ENCODE measurements around the gene SGMS2. TPM values are rescaled to one million over a fixed set of nuclear protein-coding genes. Genes with fewer than 3 reads are reported as not detected.
A peak's percentile ranks its signal among the peaks of the same experiment; 100 is the strongest.
"Not testable (repeated sequence)": the region's sequence is repeated elsewhere in the genome, so short reads cannot be mapped to it uniquely, and the experiment has no call there.

Gene SGMS2
- total RNA-seq, 4 donors from 2014 or later = 7.4 to 90.3 (median 35.6) TPM

GRCh38 chr4:107900067-107900466 lies 75.3 kb downstream of the SGMS2 start:
- Histone ChIP-seq H3K27ac (peak overlapping the region; percentile 54), H3K9me3 (no peaks in the 10 kb centered on the region), H3K36me3 (no peaks in the 10 kb centered on the region), H3K27me3 (no peaks in the 10 kb centered on the region), H3K4me1 (peaks cover 0 to 10% of the 10 kb centered on the region in 2 donors), H3K4me3 (no peak overlapping the region)
- no peak for DNase-seq
- intact Hi-C loops (cut with DNase I; ENCODE audit: low total_unique reads) = loop anchor here (5.0 kb wide), 1 partner anchor 138 kb away; no protein-coding TSS in a partner anchor
- TF ChIP-seq POLR2A (IDR thresholded peaks at IDR 0.05) (no peak), CTCF (IDR thresholded peaks at IDR 0.05) (no peak)

- TF ChIP-seq POLR2A (IDR thresholded peaks at IDR 0.05) = no peak
- no peak for TF ChIP-seq CTCF (IDR thresholded peaks at IDR 0.05)
- Histone ChIP-seq H3K4me1 (peaks cover 0 to 10% of the 10 kb centered on the region in 2 donors), H3K27me3 (no peaks in the 10 kb centered on the region), H3K9me3 (no peaks in the 10 kb centered on the region), H3K4me3 (no peak overlapping the region), H3K27ac (peak overlapping the region; percentile 54), H3K36me3 (no peaks in the 10 kb centered on the region)
- no peak for DNase-seq
- intact Hi-C loops (cut with DNase I; ENCODE audit: low total_unique reads) = loop anchor here (5.0 kb wide), 1 partner anchor 138 kb away; no protein-coding TSS in a partner anchor
Observed at GRCh38 chr4:107900508-107900907, 75.8 kb downstream of the SGMS2 start.

- intact Hi-C loops (cut with DNase I; ENCODE audit: low total_unique reads) = loop anchor here (5.0 kb wide), 1 partner anchor 139 kb away; no protein-coding TSS in a partner anchor
- Histone ChIP-seq H3K27me3 (no peaks in the 10 kb centered on the region), H3K36me3 (no peaks in the 10 kb centered on the region), H3K27ac (peak overlapping the region; percentile 54), H3K9me3 (no peaks in the 10 kb centered on the region), H3K4me1 (peaks cover 0 to 10% of the 10 kb centered on the region in 2 donors), H3K4me3 (no peak overlapping the region)
- TF ChIP-seq CTCF (IDR thresholded peaks at IDR 0.05) (no peak), POLR2A (IDR thresholded peaks at IDR 0.05) (no peak)
- DNase-seq = no peak
Observed at GRCh38 chr4:107901213-107901934, 76.6 kb downstream of the SGMS2 start.

- peaks cover 0 to 10% of the 10 kb centered on the region in 2 donors for H3K4me1 ChIP-seq
- no peak overlapping the region for H3K4me3 ChIP-seq
- H3K36me3 ChIP-seq = no peaks in the 10 kb centered on the region
- TF ChIP-seq CTCF (IDR thresholded peaks at IDR 0.05) (no peak), POLR2A (IDR thresholded peaks at IDR 0.05) (no peak)
- H3K27ac ChIP-seq = peak overlapping the region in 1 of 2 donors; percentile 54
- H3K9me3 ChIP-seq = no peaks in the 10 kb centered on the region
- DNase-seq = no peak
- intact Hi-C loops (cut with DNase I; ENCODE audit: low total_unique reads) = loop anchor here (5.0 kb wide), 1 partner anchor 140 kb away; no protein-coding TSS in a partner anchor
- H3K27me3 ChIP-seq = no peaks in the 10 kb centered on the region
Observed at GRCh38 chr4:107902715-107903114, 78.0 kb downstream of the SGMS2 start.

- H3K4me3 ChIP-seq; H3K36me3 ChIP-seq; DNase-seq; H3K27me3 ChIP-seq; H3K9me3 ChIP-seq; H3K4me1 ChIP-seq; H3K27ac ChIP-seq; intact Hi-C loops (cut with DNase I; ENCODE audit: low total_unique reads): not testable (repeated sequence)
Observed at GRCh38 chr4:107905082-107905481, 80.3 kb downstream of the SGMS2 start.
